HG03342 (cell line): ENCODE measurements around the gene CARD9.
"Not testable (repeated sequence)": the region's sequence is repeated elsewhere in the genome, so short reads cannot be mapped to it uniquely, and the experiment has no call there.

Source experiments
- ATAC-seq: cut with Tn5 transposase; IDR thresholded peaks from one replicate; pipeline ENCODE4 v1.9.1; 2021; ENCODE audit warnings: mild to moderate bottlenecking, moderate library complexity; ENCODE audit not compliant: unreplicated experiment

CARD9 gene

GRCh38 chr9:136326061-136326760, 47.3 kb downstream of the CARD9 start:
- no peak for ATAC-seq

GRCh38 chr9:136325358-136325757, 48.1 kb downstream of the CARD9 start:
- ATAC-seq = no peak

- ATAC-seq = no peak
These were observed 48.8 kb downstream of the CARD9 start for GRCh38 chr9:136324501-136325300.

GRCh38 chr9:136323371-136323789, 50.1 kb downstream of the CARD9 start:
- ATAC-seq = no peak

- no peak for ATAC-seq
These were observed 50.6 kb downstream of the CARD9 start for GRCh38 chr9:136322756-136323330.

GRCh38 chr9:136321561-136321960, 51.9 kb downstream of the CARD9 start:
- ATAC-seq = no peak

- not testable (repeated sequence) for ATAC-seq
These were observed 52.5 kb downstream of the CARD9 start for GRCh38 chr9:136320972-136321371.

GRCh38 chr9:136319955-136320354, 53.5 kb downstream of the CARD9 start:
- ATAC-seq = not testable (repeated sequence)

- ATAC-seq = not testable (repeated sequence)
These were observed 54.2 kb downstream of the CARD9 start for GRCh38 chr9:136319244-136319643.

- no peak for ATAC-seq
These were observed 54.7 kb downstream of the CARD9 start for GRCh38 chr9:136318776-136319241.

GRCh38 chr9:136318111-136318775, 55.2 kb downstream of the CARD9 start:
- ATAC-seq = no peak

- ATAC-seq = no peak
These were observed 55.8 kb downstream of the CARD9 start for GRCh38 chr9:136317695-136318094.

GRCh38 chr9:136316896-136317676, 56.4 kb downstream of the CARD9 start:
- ATAC-seq = no peak

GRCh38 chr9:136316271-136316751, 57.2 kb downstream of the CARD9 start:
- no peak for ATAC-seq

GRCh38 chr9:136314944-136315343, 58.5 kb downstream of the CARD9 start:
- no peak for ATAC-seq

- no peak for ATAC-seq
These were observed 59.4 kb downstream of the CARD9 start for GRCh38 chr9:136314056-136314416.
